ENCODE data around the gene CSF1.

Gene CSF1

DNA sequence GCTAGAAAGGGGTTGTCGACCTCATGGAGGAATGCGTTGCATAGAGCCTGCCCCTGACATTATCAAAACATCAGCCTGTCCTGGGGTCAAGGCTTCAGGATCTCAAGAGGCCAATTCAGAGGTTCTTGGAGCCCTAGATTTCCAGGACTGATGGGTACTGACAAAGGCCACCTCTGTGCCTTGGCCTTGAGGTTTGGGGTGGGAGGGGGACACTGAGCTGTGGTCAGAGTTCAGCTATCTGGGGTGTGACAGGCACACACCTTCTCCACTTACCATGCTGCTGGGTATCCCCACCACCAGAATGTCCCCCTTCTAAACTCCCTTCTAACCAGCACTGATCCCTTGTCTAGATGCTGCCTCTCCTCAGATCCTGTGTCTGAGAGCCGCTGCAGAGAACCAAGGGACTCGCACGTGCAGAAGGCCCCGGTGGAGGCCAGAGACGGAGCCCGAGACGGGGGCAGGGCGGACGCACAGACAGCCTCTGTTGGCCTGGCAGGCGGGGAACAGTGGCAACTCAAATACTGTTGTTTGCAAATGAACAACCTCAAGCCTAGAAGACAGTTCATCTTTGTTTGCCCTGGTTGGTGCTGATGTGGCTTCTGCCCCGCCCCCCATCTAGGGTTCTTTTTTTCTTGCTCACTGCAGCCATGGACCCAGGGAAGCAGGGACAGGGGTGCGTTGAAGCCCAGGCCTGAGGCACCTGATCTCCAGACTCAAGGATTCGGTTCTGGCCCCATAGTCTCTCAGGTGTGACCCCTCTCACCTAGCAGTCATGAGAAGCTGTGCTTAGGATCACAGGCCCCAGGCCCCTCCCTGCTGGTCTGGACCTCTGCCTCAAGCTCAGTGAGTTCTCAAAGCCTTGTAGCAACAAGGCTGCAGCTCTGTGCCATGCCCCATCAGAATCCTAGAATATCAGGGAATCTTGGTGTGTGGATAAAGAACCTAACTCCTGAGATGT is 28.1 kb upstream of the CSF1 start:
- H3K4me2 ChIP-seq (ENCODE audit: insufficient read depth, low read length, poor library complexity, severe bottlenecking) = no peak overlapping the region
- H3K18ac ChIP-seq (ENCODE audit: low read length) = no peak overlapping the region
- no peak overlapping the region for H4K91ac ChIP-seq (ENCODE audit: low read depth, low read length, poor library complexity)
- WGBS, 2 donors (ENCODE audit: extremely low coverage in 2 of 2, insufficient read length in 2 of 2, insufficient replicate concordance in 1 of 2) = no CpG with 5 or more reads among the region's 15 CpGs
- H3K79me1 ChIP-seq (ENCODE audit: low read depth, low read length) = no peaks in the 10 kb centered on the region
- H3K9ac ChIP-seq (ENCODE audit: low read depth, low read length, poor library complexity) = no peak overlapping the region
- H3K23ac ChIP-seq (ENCODE audit: low read depth, low read length, poor library complexity) = no peak overlapping the region
- H3K9me3 ChIP-seq (replicated peaks in 1 of 2; ENCODE audit: control insufficient read depth in 2 of 2, insufficient read depth in 1 of 2, low read depth in 1 of 2, low read length in 2 of 2) = no peaks in the 10 kb centered on the region
- H3K14ac ChIP-seq (ENCODE audit: low read length) = no peak overlapping the region
- H3K27me3 ChIP-seq (ENCODE audit: control insufficient read depth in 3 of 3, insufficient read depth in 3 of 3, low read depth in 1 of 3, low read length in 3 of 3) = peaks cover 0 to 4% (median 0%) of the 10 kb centered on the region in 3 experiments
- no peaks in the 10 kb centered on the region for H3K36me3 ChIP-seq (replicated peaks in 1 of 2; ENCODE audit: control insufficient read depth in 2 of 2, insufficient read depth in 2 of 2, low read length in 2 of 2)
- no peak overlapping the region for H2BK5ac ChIP-seq (ENCODE audit: low read length)
- no peak overlapping the region for H4K8ac ChIP-seq (ENCODE audit: low read depth, low read length)
- H2AFZ ChIP-seq (ENCODE audit: low read length) = peak overlapping the region; percentile 6
- no peak overlapping the region for H3K4ac ChIP-seq (ENCODE audit: low read length)
- H2AK5ac ChIP-seq (ENCODE audit: low read depth, low read length) = no peak overlapping the region
- H2BK120ac ChIP-seq (ENCODE audit: low read depth, low read length) = no peak overlapping the region
- no peak overlapping the region for H3K27ac ChIP-seq (replicated peaks; ENCODE audit: low read length)
- no peak overlapping the region for H3K4me3 ChIP-seq (ENCODE audit: low read length in 2 of 2)
- no peak overlapping the region for H2BK12ac ChIP-seq (ENCODE audit: low read length)
- no peak for DNase-seq (ENCODE audit: low spot score)
- no peak overlapping the region for H2BK15ac ChIP-seq (ENCODE audit: low read length)
- peaks cover 11 to 30% of the 10 kb centered on the region in 2 donors for H3K4me1 ChIP-seq (ENCODE audit: control insufficient read depth in 2 of 2, insufficient read depth in 1 of 2, low read depth in 1 of 2, low read length in 2 of 2)

DNA sequence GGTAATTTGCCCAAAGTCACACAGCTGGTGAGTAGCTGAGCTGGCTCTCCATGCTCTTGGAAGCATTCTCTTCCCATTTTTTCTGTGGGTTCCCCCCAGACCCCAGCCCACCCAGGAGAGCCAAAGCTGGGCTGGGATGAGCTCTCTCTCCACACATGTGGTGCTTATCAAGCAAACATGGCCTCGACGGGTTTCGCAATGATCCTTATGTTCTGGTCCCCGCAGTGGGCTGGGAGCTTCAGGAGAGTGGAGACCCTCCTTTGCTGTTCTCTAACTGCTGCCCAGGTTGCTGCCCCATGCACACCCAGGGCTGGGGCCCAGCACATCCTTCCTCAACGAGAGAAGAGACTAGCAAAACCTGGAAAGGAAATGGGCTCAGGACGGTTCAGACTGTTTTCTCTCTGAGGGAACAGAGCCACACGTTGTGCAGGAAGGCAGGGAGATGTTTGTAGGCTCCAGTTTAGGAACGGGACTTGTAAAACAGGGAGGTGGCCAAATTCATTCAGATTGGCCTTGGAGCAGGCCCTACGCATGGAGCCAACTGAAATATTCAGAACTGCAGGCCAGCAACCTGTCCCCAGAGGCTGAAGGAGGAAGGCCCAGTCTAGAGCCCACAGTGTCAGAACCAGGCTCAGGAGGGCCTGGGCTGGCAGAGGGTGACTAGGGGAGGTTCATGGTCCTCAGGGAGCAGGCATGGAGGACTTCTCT is 27.2 kb upstream of the CSF1 start:
- no peak overlapping the region for H3K4me2 ChIP-seq (ENCODE audit: insufficient read depth, low read length, poor library complexity, severe bottlenecking)
- peaks cover 7 to 27% of the 10 kb centered on the region in 2 donors for H3K4me1 ChIP-seq (ENCODE audit: control insufficient read depth in 2 of 2, insufficient read depth in 1 of 2, low read depth in 1 of 2, low read length in 2 of 2)
- no peak for DNase-seq (ENCODE audit: low spot score)
- no peak overlapping the region for H3K4ac ChIP-seq (ENCODE audit: low read length)
- H4K91ac ChIP-seq (ENCODE audit: low read depth, low read length, poor library complexity) = no peak overlapping the region
- no peak overlapping the region for H2BK15ac ChIP-seq (ENCODE audit: low read length)
- H3K9ac ChIP-seq (ENCODE audit: low read depth, low read length, poor library complexity) = no peak overlapping the region
- H3K27ac ChIP-seq (replicated peaks; ENCODE audit: low read length) = no peak overlapping the region
- H3K79me1 ChIP-seq (ENCODE audit: low read depth, low read length) = no peaks in the 10 kb centered on the region
- H3K9me3 ChIP-seq (replicated peaks in 1 of 2; ENCODE audit: control insufficient read depth in 2 of 2, insufficient read depth in 1 of 2, low read depth in 1 of 2, low read length in 2 of 2) = no peaks in the 10 kb centered on the region
- no peak overlapping the region for H3K4me3 ChIP-seq (ENCODE audit: low read length in 2 of 2)
- H2AK5ac ChIP-seq (ENCODE audit: low read depth, low read length) = no peak overlapping the region
- no peak overlapping the region for H3K14ac ChIP-seq (ENCODE audit: low read length)
- no peak overlapping the region for H3K23ac ChIP-seq (ENCODE audit: low read depth, low read length, poor library complexity)
- H2BK5ac ChIP-seq (ENCODE audit: low read length) = no peak overlapping the region
- no peak overlapping the region for H4K8ac ChIP-seq (ENCODE audit: low read depth, low read length)
- no CpG with 5 or more reads among the region's 9 CpGs for WGBS, 2 donors (ENCODE audit: extremely low coverage in 2 of 2, insufficient read length in 2 of 2, insufficient replicate concordance in 1 of 2)
- H2AFZ ChIP-seq (ENCODE audit: low read length) = no peak overlapping the region
- H3K18ac ChIP-seq (ENCODE audit: low read length) = no peak overlapping the region
- no peaks in the 10 kb centered on the region for H3K36me3 ChIP-seq (replicated peaks in 1 of 2; ENCODE audit: control insufficient read depth in 2 of 2, insufficient read depth in 2 of 2, low read length in 2 of 2)
- H2BK12ac ChIP-seq (ENCODE audit: low read length) = no peak overlapping the region
- peaks cover 0 to 4% (median 0%) of the 10 kb centered on the region in 3 experiments for H3K27me3 ChIP-seq (ENCODE audit: control insufficient read depth in 3 of 3, insufficient read depth in 3 of 3, low read depth in 1 of 3, low read length in 3 of 3)
- no peak overlapping the region for H2BK120ac ChIP-seq (ENCODE audit: low read depth, low read length)

DNA sequence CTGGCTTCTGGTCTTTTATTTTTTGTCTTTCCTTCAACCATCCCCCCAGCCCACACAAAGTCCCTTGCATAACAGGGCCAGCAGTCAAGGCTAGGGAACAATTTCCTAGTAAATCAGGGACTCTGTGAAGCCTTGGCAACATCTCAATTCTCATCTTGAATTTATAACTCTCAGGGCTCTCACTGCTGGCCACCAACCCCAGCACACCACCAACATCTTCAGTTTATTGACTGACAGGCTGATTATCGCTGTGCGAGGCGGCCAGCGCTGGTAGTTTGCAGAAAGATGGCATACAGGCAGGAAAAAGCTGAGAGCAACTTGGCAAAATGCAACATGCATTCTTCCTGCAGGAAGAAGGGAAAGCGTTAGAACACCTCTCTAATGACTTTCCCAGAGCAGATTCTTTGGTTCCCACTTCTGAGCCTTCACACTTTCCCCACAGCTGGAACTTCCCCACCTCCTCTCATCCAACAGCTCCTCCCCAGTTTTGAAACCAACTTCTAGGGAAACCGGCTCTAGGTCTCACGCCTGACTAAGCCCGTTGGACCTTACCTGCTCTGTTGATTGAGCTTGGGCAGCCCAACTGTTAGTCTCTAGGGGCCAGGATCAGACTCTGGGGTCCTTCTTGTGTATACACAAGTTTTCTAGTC is 26.3 kb upstream of the CSF1 start:
- WGBS, 2 donors (ENCODE audit: extremely low coverage in 2 of 2, insufficient read length in 2 of 2, insufficient replicate concordance in 1 of 2) = no CpG with 5 or more reads among the region's 8 CpGs
- H3K79me1 ChIP-seq (ENCODE audit: low read depth, low read length) = no peaks in the 10 kb centered on the region
- no peak overlapping the region for H3K4me3 ChIP-seq (ENCODE audit: low read length in 2 of 2)
- no peaks in the 10 kb centered on the region for H3K9me3 ChIP-seq (replicated peaks in 1 of 2; ENCODE audit: control insufficient read depth in 2 of 2, insufficient read depth in 1 of 2, low read depth in 1 of 2, low read length in 2 of 2)
- H3K4ac ChIP-seq (ENCODE audit: low read length) = no peak overlapping the region
- H2BK5ac ChIP-seq (ENCODE audit: low read length) = no peak overlapping the region
- no peak overlapping the region for H3K14ac ChIP-seq (ENCODE audit: low read length)
- H2BK15ac ChIP-seq (ENCODE audit: low read length) = no peak overlapping the region
- no peaks in the 10 kb centered on the region for H3K36me3 ChIP-seq (replicated peaks in 1 of 2; ENCODE audit: control insufficient read depth in 2 of 2, insufficient read depth in 2 of 2, low read length in 2 of 2)
- H3K4me1 ChIP-seq (ENCODE audit: control insufficient read depth in 2 of 2, insufficient read depth in 1 of 2, low read depth in 1 of 2, low read length in 2 of 2) = peaks cover 7 to 19% of the 10 kb centered on the region in 2 donors
- H3K27me3 ChIP-seq (ENCODE audit: control insufficient read depth in 3 of 3, insufficient read depth in 3 of 3, low read depth in 1 of 3, low read length in 3 of 3) = peaks cover 0 to 4% (median 0%) of the 10 kb centered on the region in 3 experiments
- no peak overlapping the region for H2BK12ac ChIP-seq (ENCODE audit: low read length)
- no peak overlapping the region for H2BK120ac ChIP-seq (ENCODE audit: low read depth, low read length)
- no peak overlapping the region for H2AK5ac ChIP-seq (ENCODE audit: low read depth, low read length)
- no peak overlapping the region for H4K91ac ChIP-seq (ENCODE audit: low read depth, low read length, poor library complexity)
- no peak overlapping the region for H3K27ac ChIP-seq (replicated peaks; ENCODE audit: low read length)
- no peak overlapping the region for H3K18ac ChIP-seq (ENCODE audit: low read length)
- H2AFZ ChIP-seq (ENCODE audit: low read length) = no peak overlapping the region
- DNase-seq (ENCODE audit: low spot score) = no peak
- no peak overlapping the region for H3K9ac ChIP-seq (ENCODE audit: low read depth, low read length, poor library complexity)
- H4K8ac ChIP-seq (ENCODE audit: low read depth, low read length) = no peak overlapping the region
- no peak overlapping the region for H3K4me2 ChIP-seq (ENCODE audit: insufficient read depth, low read length, poor library complexity, severe bottlenecking)
- H3K23ac ChIP-seq (ENCODE audit: low read depth, low read length, poor library complexity) = no peak overlapping the region

Measured in neuronal stem cell (in vitro differentiated cells).